Measurements from ENCODE around the gene KPNA1. TPM values are rescaled to one million over a fixed set of nuclear protein-coding genes. Genes with fewer than 3 reads are reported as not detected.
A peak's percentile ranks its signal among the peaks of the same experiment; 100 is the strongest.

Gene KPNA1
- total and polyA plus RNA-seq, 2 experiments from 2014 or later: 38.9 to 44.0 TPM

GRCh38 chr3:122394173-122394572 lies 120.6 kb downstream of the KPNA1 start:
- H3K9me3 ChIP-seq (ENCODE audit: low read depth): no peaks in the 10 kb centered on the region
- no peaks in the 10 kb centered on the region for H4K20me1 ChIP-seq (ENCODE audit: insufficient read depth, poor library complexity, severe bottlenecking)
- no peak overlapping the region for H3K4me2 ChIP-seq
- TF ChIP-seq EZH2phosphoT487 (IDR thresholded peaks at IDR 0.05; ENCODE audit: low read depth, severe bottlenecking, unreplicated experiment) (no peak), EZH2 (IDR thresholded peaks at IDR 0.05; ENCODE audit: borderline replicate concordance) (no peak), CTCF (IDR thresholded peaks at IDR 0.05; ENCODE audit: poor library complexity) (no peak)
- H3K36me3 ChIP-seq (replicated peaks; ENCODE audit: insufficient read depth, low read depth): no peaks in the 10 kb centered on the region
- 32% methylated on average over 1 of the region's 1 CpG for WGBS (ENCODE audit: low lambda C conversion rate, missing lambda C conversion rate)
- H3K27ac ChIP-seq: peak overlapping the region; percentile 68
- DNase-seq (ENCODE audit: low spot score): no peak
- H3K4me3 ChIP-seq: no peak overlapping the region
- no peaks in the 10 kb centered on the region for H3K27me3 ChIP-seq
- no peak overlapping the region for H2AFZ ChIP-seq
- H3K4me1 ChIP-seq (ENCODE audit: insufficient read depth): peaks cover 13% of the 10 kb centered on the region
- H3K9me2 ChIP-seq (replicated peaks; ENCODE audit: insufficient read depth): no peaks in the 10 kb centered on the region
- peaks cover 26% of the 10 kb centered on the region for H3K79me2 ChIP-seq

GRCh38 chr3:122392868-122393844 lies 121.6 kb downstream of the KPNA1 start:
- Histone ChIP-seq H3K9me2 (replicated peaks; ENCODE audit: insufficient read depth) (no peaks in the 10 kb centered on the region), H3K4me2 (peak overlapping the region; percentile 6), H3K27ac (peak overlapping the region; percentile 68), H3K36me3 (replicated peaks; ENCODE audit: insufficient read depth, low read depth) (no peaks in the 10 kb centered on the region), H3K4me1 (ENCODE audit: insufficient read depth) (peaks cover 13% of the 10 kb centered on the region), H4K20me1 (ENCODE audit: insufficient read depth, poor library complexity, severe bottlenecking) (no peaks in the 10 kb centered on the region), H3K9me3 (ENCODE audit: low read depth) (no peaks in the 10 kb centered on the region), H3K4me3 (no peak overlapping the region), H3K27me3 (no peaks in the 10 kb centered on the region), H2AFZ (no peak overlapping the region), H3K79me2 (peaks cover 27% of the 10 kb centered on the region)
- TF ChIP-seq EZH2 (IDR thresholded peaks at IDR 0.05; ENCODE audit: borderline replicate concordance): no peak
- TF ChIP-seq CTCF (IDR thresholded peaks at IDR 0.05; ENCODE audit: poor library complexity): peak; percentile 74
- no peak for TF ChIP-seq EZH2phosphoT487 (IDR thresholded peaks at IDR 0.05; ENCODE audit: low read depth, severe bottlenecking, unreplicated experiment)
- peak; percentile 63 for DNase-seq (ENCODE audit: low spot score)
- whole genome bisulfite sequencing (ENCODE audit: low lambda C conversion rate, missing lambda C conversion rate): 24% methylated on average over 2 of the region's 2 CpGs

GRCh38 chr3:122391681-122392446 lies 122.9 kb downstream of the KPNA1 start:
- Histone ChIP-seq H3K4me3 (no peak overlapping the region), H3K27ac (no peak overlapping the region), H3K9me2 (replicated peaks; ENCODE audit: insufficient read depth) (no peaks in the 10 kb centered on the region), H3K36me3 (replicated peaks; ENCODE audit: insufficient read depth, low read depth) (no peaks in the 10 kb centered on the region), H3K4me2 (no peak overlapping the region), H3K27me3 (no peaks in the 10 kb centered on the region), H3K79me2 (peaks cover 38% of the 10 kb centered on the region), H3K9me3 (ENCODE audit: low read depth) (no peaks in the 10 kb centered on the region), H2AFZ (no peak overlapping the region), H4K20me1 (ENCODE audit: insufficient read depth, poor library complexity, severe bottlenecking) (no peaks in the 10 kb centered on the region), H3K4me1 (ENCODE audit: insufficient read depth) (peaks cover 13% of the 10 kb centered on the region)
- 62% methylated on average over 2 of the region's 2 CpGs for WGBS (ENCODE audit: low lambda C conversion rate, missing lambda C conversion rate)
- DNase-seq (ENCODE audit: low spot score): no peak
- no peak for TF ChIP-seq EZH2 (IDR thresholded peaks at IDR 0.05; ENCODE audit: borderline replicate concordance)
- no peak for TF ChIP-seq EZH2phosphoT487 (IDR thresholded peaks at IDR 0.05; ENCODE audit: low read depth, severe bottlenecking, unreplicated experiment)
- TF ChIP-seq CTCF (IDR thresholded peaks at IDR 0.05; ENCODE audit: poor library complexity): no peak

All from hepatocyte (in vitro differentiated cells).